Placental pericyte (primary cell): ENCODE results near the gene XPO5. TPM values are rescaled to one million over a fixed set of nuclear protein-coding genes. Genes with fewer than 3 reads are reported as not detected.

Experiments used
- small RNA-seq: library from RNA; depleted of rRNA; stranded (forward); fragments of <200 nt; gene quantifications from one replicate; pipeline ENCODE3, GENCODE V24; 2012; ENCODE audit warnings: low replicate concordance
- total RNA-seq: library from RNA; depleted of rRNA; stranded (reverse); fragments of >200 nt; gene quantifications from 2 replicates; pipeline ENCODE4 v1.2.3, GENCODE V29; 2012

Gene XPO5
- total RNA-seq: 46.8 and 55.6 TPM in 2 replicates

DNA sequence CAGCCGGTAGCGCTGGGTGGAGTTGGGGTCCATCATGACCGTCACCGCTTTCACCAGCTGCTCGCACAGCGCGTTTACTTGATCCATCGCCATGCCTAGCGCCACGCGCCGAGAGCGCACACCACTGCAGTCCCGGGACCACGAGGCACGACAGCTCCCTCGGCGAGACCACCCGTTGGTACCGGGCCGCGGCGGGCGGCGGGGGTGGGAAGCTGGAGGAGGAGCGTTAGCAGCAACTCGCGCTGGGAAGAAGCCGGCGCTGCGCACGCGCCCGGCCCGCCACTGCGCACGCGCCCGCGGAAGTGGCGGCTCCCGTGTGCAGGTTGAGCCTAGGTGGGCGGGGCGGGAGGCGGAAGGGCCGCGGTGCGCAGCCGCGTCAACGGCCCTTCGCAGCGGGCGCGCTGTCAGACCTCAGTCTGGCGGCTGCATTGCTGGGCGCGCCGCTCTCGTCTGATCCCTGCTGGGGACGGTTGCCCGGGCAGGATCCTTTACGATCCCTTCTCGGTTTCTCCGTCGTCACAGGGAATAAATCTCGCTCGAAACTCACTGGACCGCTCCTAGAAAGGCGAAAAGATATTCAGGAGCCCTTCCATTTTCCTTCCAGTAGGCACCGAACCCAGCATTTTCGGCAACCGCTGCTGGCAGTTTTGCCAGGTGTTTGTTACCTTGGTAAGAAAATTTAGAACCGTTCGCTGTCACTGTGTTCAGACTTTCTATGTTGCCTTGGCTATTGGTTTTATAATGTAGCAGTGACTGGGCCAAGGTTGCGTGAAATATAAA, at the start of gene XPO5, which contains the start of gene POLH:
XPO5 (minus strand) TSS at position 267 of the 780 bp plus-strand sequence; CDS start at position 93, 174 bp downstream.
POLH (plus strand) TSS at position 414 of the 780 bp plus-strand sequence. CDS start 6,135 bp downstream, outside the sequence.

DNA sequence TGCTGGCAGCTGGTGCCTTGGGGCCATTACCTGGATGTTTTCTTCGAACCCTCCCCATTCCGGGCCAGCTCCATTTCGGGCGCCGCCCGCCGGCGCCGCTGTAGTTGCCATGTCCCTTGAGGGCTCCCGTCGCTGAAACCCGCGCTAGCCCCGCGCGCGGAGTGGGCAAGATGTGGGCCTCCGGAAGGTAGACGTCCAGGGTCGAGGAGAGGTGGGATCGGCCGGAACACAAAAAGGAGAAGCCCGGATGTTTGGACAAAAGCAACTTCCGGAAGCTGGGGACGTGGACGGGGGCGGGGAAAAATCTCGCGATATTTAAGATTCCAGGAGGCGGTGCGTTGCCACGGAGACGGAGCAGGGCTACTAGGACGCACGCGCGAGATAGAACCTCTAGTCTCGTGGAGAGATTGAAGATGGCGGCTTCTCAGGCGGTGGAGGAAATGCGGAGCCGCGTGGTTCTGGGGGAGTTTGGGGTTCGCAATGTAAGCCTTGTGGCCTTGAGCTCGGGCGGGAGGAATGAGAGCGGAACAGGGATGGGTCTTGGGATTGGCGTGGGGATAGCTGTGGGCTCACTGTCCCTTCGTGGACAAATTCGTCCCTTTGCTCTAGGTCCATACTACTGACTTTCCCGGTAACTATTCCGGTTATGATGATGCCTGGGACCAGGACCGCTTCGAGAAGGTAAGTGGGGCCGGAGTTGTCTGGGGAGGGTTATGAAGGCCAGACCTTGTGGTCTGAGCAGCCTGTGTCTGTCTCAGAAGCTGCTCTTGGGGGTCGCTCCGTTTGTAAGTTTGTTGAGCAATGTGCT, 58.9 kb downstream of the XPO5 start, which contains the start of the genes POLR1C and YIPF3:
POLR1C (plus strand) TSS at position 393 of the 808 bp plus-strand sequence; CDS start at position 414, 21 bp downstream.
YIPF3 (minus strand) TSS at position 230 of the 808 bp plus-strand sequence; CDS start at position 111, 119 bp downstream.

DNA sequence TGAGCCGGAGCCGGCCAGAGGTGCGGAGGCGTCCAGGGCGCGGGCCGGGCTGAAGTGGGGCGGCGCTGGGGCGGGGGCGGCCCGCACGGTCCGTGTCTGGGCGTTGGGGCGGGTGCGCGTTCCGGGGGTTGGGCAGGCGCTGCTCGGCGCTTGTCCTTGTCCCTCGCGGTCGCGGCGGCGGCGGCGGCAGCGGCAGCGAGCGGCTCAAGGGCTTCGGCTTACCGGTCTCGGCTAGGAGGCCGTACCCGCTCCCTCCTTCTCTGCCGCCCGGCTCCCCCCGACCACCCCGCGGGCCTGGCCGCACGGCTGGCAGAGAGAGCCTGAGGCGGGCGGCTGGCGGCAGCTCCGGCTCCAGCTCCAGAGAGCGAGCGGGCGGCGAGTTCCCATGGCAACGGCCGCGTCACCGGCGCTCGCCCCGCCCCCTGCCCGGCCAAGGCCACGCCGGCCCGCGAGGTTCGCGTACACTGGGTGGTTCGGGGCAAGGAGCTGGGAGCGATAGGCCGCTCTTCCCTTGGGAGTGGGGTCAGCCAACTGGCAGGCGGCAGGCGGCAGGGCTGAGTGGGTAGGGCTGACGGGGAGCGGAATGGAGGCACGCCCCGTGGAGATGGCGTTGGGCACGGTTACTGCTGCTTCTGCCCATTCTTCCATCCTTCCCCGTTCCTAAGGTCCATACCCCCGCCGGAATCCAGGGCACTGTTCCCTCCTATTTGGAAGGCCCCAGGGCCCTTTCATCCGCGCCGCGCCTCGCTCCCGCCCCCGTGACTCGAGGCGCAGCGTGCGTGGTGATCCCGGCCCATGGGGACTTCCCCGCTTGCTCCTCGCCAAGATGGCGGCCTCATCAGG, 65.6 kb downstream of the XPO5 start, which contains the start of gene LRRC73:
LRRC73 (minus strand) TSS at position 363 of the 843 bp plus-strand sequence. CDS start 561 bp downstream, outside the sequence.

DNA sequence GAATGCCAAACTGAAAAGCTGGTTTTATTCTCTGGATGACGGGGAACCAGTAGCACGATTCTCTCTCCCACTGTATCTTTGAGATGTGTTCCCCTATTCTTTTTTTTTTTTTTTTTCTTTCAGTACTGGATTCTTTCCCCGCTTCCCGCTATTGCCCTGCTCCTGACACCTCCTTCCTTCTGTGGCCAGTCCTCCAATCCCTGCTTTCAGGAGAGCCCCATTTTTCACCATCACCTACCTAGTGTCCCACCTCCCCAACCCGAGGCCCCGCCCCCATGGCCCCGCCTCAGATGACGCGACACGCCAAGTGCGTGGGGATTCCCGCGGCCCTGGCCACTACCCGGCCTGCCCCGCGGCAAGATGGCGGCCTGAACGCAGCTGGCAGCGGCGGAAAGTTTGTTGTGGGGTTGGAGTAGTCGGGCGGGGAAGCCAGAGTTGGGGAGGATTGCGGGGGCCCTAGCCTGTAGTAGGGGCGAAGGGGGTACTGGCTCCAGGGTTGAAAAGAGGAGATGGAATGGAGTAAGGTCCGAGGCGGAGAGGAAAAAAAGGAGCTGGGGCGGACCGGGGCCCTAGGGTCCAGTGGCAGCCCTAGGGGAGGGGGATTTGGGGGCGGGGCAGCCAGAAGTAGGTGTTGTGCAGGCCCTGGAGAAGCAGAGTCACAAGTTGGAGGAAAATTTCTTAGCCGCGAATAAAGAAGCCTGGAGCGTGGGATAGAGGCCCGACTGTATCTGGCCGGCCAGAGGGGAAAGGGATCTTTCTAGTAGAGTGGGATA, 98.4 kb downstream of the XPO5 start, which contains the start of gene TJAP1:
TJAP1 (plus strand) TSS at position 336 of the 773 bp plus-strand sequence. CDS start 21,432 bp downstream, outside the sequence.

Small RNAs within 50 kb of the gene (small RNA-seq; reads per million reads assigned to genes)
- gene RF00426 (not detected), gene RNU6-1113P (not detected)

Other genes starting within 250 kb of the XPO5 start
- 9.2 and 15.3 TPM in 2 replicates for gene ZNF318, start 206.4 kb downstream of the XPO5 start, total RNA-seq
- 34.5 and 43.3 TPM in 2 replicates for gene ABCC10, start 148.5 kb downstream of the XPO5 start, total RNA-seq
- 0.44 and 0.57 TPM in 2 replicates for gene DLK2, start 120.5 kb downstream of the XPO5 start, total RNA-seq
- 19.2 and 19.3 TPM in 2 replicates for gene TJAP1, start 98.5 kb downstream of the XPO5 start, total RNA-seq
- 0.57 and 0.66 TPM in 2 replicates for gene LRRC73, start 65.7 kb downstream of the XPO5 start, total RNA-seq
- 110 and 115 TPM in 2 replicates for gene YIPF3, start 59.1 kb downstream of the XPO5 start, total RNA-seq
- 30.9 and 36.4 TPM in 2 replicates for gene POLR1C, start 58.9 kb downstream of the XPO5 start, total RNA-seq
- gene POLH, start 147 bp upstream of the XPO5 start, total RNA-seq: 10.7 and 27.8 TPM in 2 replicates
- gene GTPBP2, start 53.2 kb upstream of the XPO5 start, total RNA-seq: 70.0 and 173 TPM in 2 replicates
- 24.3 and 32.4 TPM in 2 replicates for gene MAD2L1BP, start 59.8 kb upstream of the XPO5 start, total RNA-seq
- gene RSPH9, start 69.0 kb upstream of the XPO5 start, total RNA-seq: 0.43 and 0.66 TPM in 2 replicates
- gene MRPS18A, start 111.8 kb upstream of the XPO5 start, total RNA-seq: 44.2 and 54.3 TPM in 2 replicates
- 386 and 426 TPM in 2 replicates for gene VEGFA, start 194.2 kb upstream of the XPO5 start, total RNA-seq